ENCODE data around the gene HNRNPH1.

DNA sequence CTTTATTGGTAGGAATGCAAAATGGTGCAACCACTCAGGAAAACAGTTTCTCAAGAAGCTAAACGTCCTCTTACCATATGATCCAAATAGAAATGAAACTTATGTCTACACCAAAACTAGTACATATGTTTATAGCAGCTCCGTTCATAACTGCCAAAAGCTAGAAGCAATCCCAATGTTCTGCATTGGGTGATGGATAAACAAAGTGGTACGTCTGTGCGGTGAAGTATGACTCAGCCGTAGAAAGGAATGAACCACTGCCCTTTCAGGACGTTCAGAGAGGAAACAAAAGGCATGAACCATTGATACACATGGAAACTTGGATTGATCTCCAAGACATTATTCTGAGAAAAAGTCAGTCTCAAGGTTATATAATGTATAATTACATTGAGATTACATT lies 27.6 kb downstream of the HNRNPH1 start:
- TF ChIP-seq POLR2A (IDR thresholded peaks at IDR 0.05; ENCODE audit: low read length) (no peak), GATA1 (IDR thresholded peaks at IDR 0.05; ENCODE audit: low read depth, low read length) (no peak)

Measured in erythroblast (primary cell).